Spleen (tissue), 7 donors: ENCODE results near the gene BICRA.

Experiments
- CTCF ChIP-seq, 11 experiments: fragments of 200-600 bp in 7 of 11; fragments of 450-650 bp in 4 of 11; sonication (generic) in 4 of 11; IDR thresholded peaks in 8 of 11; conservative IDR thresholded peaks in 3 of 11; 1 replicate in 7 of 11; 2 replicates in 4 of 11; pipeline versions ENCODE4 v1.4.0 to v1.8.0; 2016 to 2021; ENCODE audit warnings: antibody characterized with exemption in 11 of 11, inconsistent platforms in 4 of 11, mild to moderate bottlenecking in 1 of 11
- POLR2AphosphoS5 ChIP-seq, 3 donors: sonication (generic); formaldehyde crosslinking; IDR thresholded peaks; one replicate each; pipeline ENCODE4 v1.5.1; 2017; ENCODE audit warnings: antibody characterized with exemption in 3 of 3
- donor health status: DM: no; HTN: no; CAD: no; lungs with moderate emphysema.
- donor health status: DM: no; HTN: no; CAD: no.
- donor health status: DM: no; HTN: no; CAD: no.

DNA sequence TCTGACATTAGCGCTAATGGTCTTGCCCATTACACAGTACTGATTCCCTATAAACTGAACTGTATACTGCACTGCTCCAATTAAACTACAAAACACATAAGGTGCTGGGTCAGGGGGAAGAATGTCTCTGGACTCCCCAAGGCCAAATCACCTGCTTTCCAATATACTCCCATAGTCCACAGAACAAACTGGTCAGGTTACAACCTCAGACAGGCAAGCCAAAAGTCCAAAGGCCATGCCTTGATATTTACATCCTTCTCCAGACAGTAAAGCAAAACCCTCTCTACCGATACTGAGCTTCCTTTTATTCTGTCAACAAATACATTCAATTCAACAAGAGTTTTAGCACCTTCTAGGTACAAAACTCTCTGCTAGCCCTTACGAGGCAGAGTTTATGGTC is 44.9 kb upstream of the BICRA start:
- TF ChIP-seq CTCF (IDR thresholded peaks at IDR 0.05 in 8 of 11, conservative IDR thresholded peaks at IDR 0.05 in 3 of 11), result no peak
- no peak for TF ChIP-seq POLR2AphosphoS5 (IDR thresholded peaks at IDR 0.05)
